HepG2 (cell line): ENCODE measurements around the gene FREM3. TPM values are rescaled to one million over a fixed set of nuclear protein-coding genes. Genes with fewer than 3 reads are reported as not detected.

Source experiments
- ATAC-seq: fragments of 200-7000 bp; cut with Tn5 transposase; 3 replicates; pipeline ENCODE4 v1.9.1; 2020; ENCODE audit warnings: mild to moderate bottlenecking, moderate library complexity
- BruUV-seq: library from RNA; stranded (reverse); fragments of 400-500 nt; replicated peaks from 2 replicates; lab custom pipeline; 2021; lab: Mats Ljungman, UMichigan
- CTCF ChIA-PET: fragments of 300-600 bp; formaldehyde crosslinking; extraction: SDS; loops from one replicate; lab custom pipeline; 2021; ENCODE audit warnings: low total read pairs, inconsistent platforms, low intra/inter-chr PET ratio; lab: Yijun Ruan, JAX
- POLR2A ChIA-PET: fragments of 350-600 bp; sonication (Branson Sonifier 250); formaldehyde crosslinking; loops from one replicate; lab custom pipeline; 2020; ENCODE audit warnings: antibody characterized with exemption, inconsistent platforms; lab: Yijun Ruan, JAX
- DNase-seq: peaks from one replicate; pipeline ENCODE4 v3.0.0-alpha.2; 2015; ENCODE audit warnings: low spot score
- FAIRE-seq: peaks from 3 replicates; lab custom pipeline; 2011; peaks lifted over from hg19 to GRCh38; lab: Jason Lieb, UNC
- H2AFZ ChIP-seq: one replicate; pipeline ENCODE4 v1.6.1; 2011; ENCODE audit warnings: low read length, inconsistent platforms
- H3K27ac ChIP-seq: fragments of 300-600 bp; 3 replicates; pipeline ENCODE4 v1.8.0; 2011; ENCODE audit warnings: mixed run types, mild to moderate bottlenecking, mixed read lengths, low read length, inconsistent platforms; ENCODE audit not compliant: insufficient read depth; ENCODE audit errors: extremely low read length
- H3K27me3 ChIP-seq, 2 experiments: fragments of 200-600 bp in 1 of 2; 2 replicates in 1 of 2; 3 replicates in 1 of 2; pipeline versions ENCODE4 v1.6.0 to v1.8.0; 2011; ENCODE audit warnings: low read length in 2 of 2, mild to moderate bottlenecking in 2 of 2, moderate library complexity in 2 of 2, inconsistent platforms in 1 of 2; ENCODE audit not compliant: insufficient read depth in 2 of 2, control insufficient read depth in 1 of 2
- H3K36me3 ChIP-seq, 2 experiments: fragments of 200-600 bp in 1 of 2; replicated peaks in 1 of 2; 2 replicates in 1 of 2; 3 replicates in 1 of 2; pipeline versions ENCODE4 v1.5.1 to v1.8.0; 2011; ENCODE audit warnings: low read length in 2 of 2, inconsistent platforms in 1 of 2; ENCODE audit not compliant: insufficient read depth in 2 of 2, control insufficient read depth in 1 of 2
- H3K4me1 ChIP-seq: 2 replicates; pipeline ENCODE4 v1.5.1; 2012; ENCODE audit warnings: low read length, inconsistent platforms; ENCODE audit not compliant: insufficient read depth
- H3K4me2 ChIP-seq: 2 replicates; pipeline ENCODE4 v1.6.0; 2011; ENCODE audit warnings: low read depth, low read length, inconsistent platforms
- H3K4me3 ChIP-seq, 3 experiments: fragments of 200-600 bp in 1 of 3; sonication (generic), shearing (Covaris generic) in 1 of 3; replicated peaks in 1 of 3; 2 replicates each; pipeline ENCODE4 v1.5.1; 2011 to 2016; ENCODE audit warnings: low read length in 3 of 3, inconsistent platforms in 2 of 3, low read depth in 2 of 3, mild to moderate bottlenecking in 2 of 3, control low read depth in 1 of 3, mixed read lengths in 1 of 3; ENCODE audit not compliant: insufficient read depth in 1 of 3
- H3K79me2 ChIP-seq: one replicate; pipeline ENCODE4 v1.6.1; 2011; ENCODE audit warnings: low read length, inconsistent platforms; ENCODE audit not compliant: insufficient read depth
- H3K9ac ChIP-seq: 2 replicates; pipeline ENCODE4 v1.6.0; 2011; ENCODE audit warnings: mild to moderate bottlenecking, low read depth, low read length, inconsistent platforms; ENCODE audit not compliant: insufficient read depth
- H3K9me3 ChIP-seq: 2 replicates; pipeline ENCODE4 v1.5.1; 2012; ENCODE audit warnings: mild to moderate bottlenecking, low read length
- H4K20me1 ChIP-seq: 2 replicates; pipeline ENCODE4 v1.6.0; 2011; ENCODE audit warnings: inconsistent platforms, mild to moderate bottlenecking, low read length, moderate library complexity; ENCODE audit not compliant: insufficient read depth
- ISL2 ChIP-seq: sonication (generic); formaldehyde crosslinking; IDR thresholded peaks from 2 replicates; pipeline ENCODE4 v1.5.0; 2020; ENCODE audit warnings: missing genetic modification reagents
- MAZ ChIP-seq, 2 experiments: sonication (generic) in 1 of 2; formaldehyde crosslinking in 1 of 2; IDR thresholded peaks; 2 replicates each; pipeline versions ENCODE4 v1.5.0 to v1.6.1; 2012 to 2020; ENCODE audit warnings: low read depth in 2 of 2, mild to moderate bottlenecking in 2 of 2, borderline replicate concordance in 1 of 2, improper control_type of control experiment in 1 of 2, low read length in 1 of 2, missing genetic modification reagents in 1 of 2, moderate library complexity in 1 of 2
- PHF5A ChIP-seq: IDR thresholded peaks from one replicate; pipeline ENCODE4 v1.6.1; 2018; ENCODE audit warnings: low read depth, missing genetic modification reagents; ENCODE audit not compliant: unreplicated experiment
- PHF8 ChIP-seq: sonication (generic); formaldehyde crosslinking; IDR thresholded peaks from 2 replicates; pipeline ENCODE4 v1.5.0; 2020; ENCODE audit warnings: missing genetic modification reagents
- RBFOX2 ChIP-seq: fragments of 200-400 bp; formaldehyde crosslinking; IDR thresholded peaks from 2 replicates; pipeline ENCODE4 v1.6.1; 2017; ENCODE audit warnings: low read depth, mild to moderate bottlenecking, low read length
- RNF2 ChIP-seq: fragments of 450-650 bp; conservative IDR thresholded peaks from 2 replicates; pipeline ENCODE4 v1.6.1; 2016; ENCODE audit warnings: low read depth
- TCF7 ChIP-seq: sonication (generic); IDR thresholded peaks from 2 replicates; pipeline ENCODE4 v1.6.1; 2016; ENCODE audit warnings: antibody characterized with exemption, low read depth
- THAP11 ChIP-seq: IDR thresholded peaks from 2 replicates; pipeline ENCODE4 v1.6.1; 2016; ENCODE audit warnings: missing biosample characterization, missing genetic modification reagents
- ZNF136 ChIP-seq: sonication (generic); formaldehyde crosslinking; IDR thresholded peaks from 2 replicates; pipeline ENCODE4 v1.8.1; 2022; ENCODE audit warnings: low read depth, mild to moderate bottlenecking, moderate library complexity, missing genetic modification reagents
- ZNF460 ChIP-seq: sonication (generic); formaldehyde crosslinking; IDR thresholded peaks from 2 replicates; pipeline ENCODE4 v1.5.1; 2020; ENCODE audit warnings: missing genetic modification reagents, mild to moderate bottlenecking, borderline replicate concordance
- ZNF674 ChIP-seq: sonication (generic); formaldehyde crosslinking; IDR thresholded peaks from 2 replicates; pipeline ENCODE4 v1.5.0; 2020; ENCODE audit warnings: low read depth, mild to moderate bottlenecking, missing genetic modification reagents
- ZNF766 ChIP-seq: sonication (generic); formaldehyde crosslinking; IDR thresholded peaks from 2 replicates; pipeline ENCODE4 v1.5.0; 2020; ENCODE audit warnings: missing genetic modification reagents, borderline replicate concordance
- WGBS: methylation state at CpG from one replicate; pipeline ENCODE4 v1.1.6; 2017; ENCODE audit warnings: low lambda C conversion rate; 5-methylcytosine and 5-hydroxymethylcytosine counted together
- in situ Hi-C: cut with HindIII; loops from 2 replicates; pipeline ENCODE4 v1.10.0; 2017; ENCODE audit warnings: low pct_unique_long_range_greater_than_20kb; ENCODE audit not compliant: extremely low pct_ligation_motif_present
- intact Hi-C: fragments of 100-400 bp; cut with micrococcal nuclease; formaldehyde crosslinking; loops from one replicate; pipeline ENCODE4 v1.10.0; 2022; ENCODE audit not compliant: unreplicated experiment
- polyA plus RNA-seq, 8 experiments: library from polyadenylated mRNA; depleted of rRNA in 3 of 8; stranded (reverse) in 7 of 8; unstranded in 1 of 8; fragments of >200 nt; fragmentation: Illumina TruSeq in 4 of 8; extraction: Trizol in 4 of 8; gene quantifications; 2 replicates each; pipeline versions ENCODE4 v1.2.1 to v1.2.3, GENCODE V29; 2011 to 2016; ENCODE audit warnings: low read depth in 4 of 8, missing spikeins in 1 of 8, mixed read lengths in 1 of 8; ENCODE audit not compliant: insufficient read depth in 1 of 8
- total RNA-seq, 5 experiments: library from RNA; depleted of rRNA; stranded (reverse); fragments of >200 nt; fragmentation: Illumina TruSeq; extraction: Trizol; gene quantifications; 2 replicates each; pipeline ENCODE4 v1.2.3, GENCODE V29; 2016; ENCODE audit warnings: low read depth in 1 of 5
- TF ChIP-seq, protein P1 (sequence below): sonication (generic); formaldehyde crosslinking; IDR thresholded peaks from 2 replicates; pipeline ENCODE4 v1.9.0; 2021; ENCODE audit warnings: missing genetic modification reagents, borderline replicate concordance
- TF ChIP-seq, protein P2 (sequence below): sonication (generic); formaldehyde crosslinking; IDR thresholded peaks from 2 replicates; pipeline ENCODE4 v1.5.1; 2020; ENCODE audit warnings: missing genetic modification reagents, mild to moderate bottlenecking, borderline replicate concordance

FREM3 gene
- total and polyA plus RNA-seq, 2 of the 13 experiments (the other 11 are each of a cell fraction or from before 2014, with no cell fraction given), result not detected

DNA sequence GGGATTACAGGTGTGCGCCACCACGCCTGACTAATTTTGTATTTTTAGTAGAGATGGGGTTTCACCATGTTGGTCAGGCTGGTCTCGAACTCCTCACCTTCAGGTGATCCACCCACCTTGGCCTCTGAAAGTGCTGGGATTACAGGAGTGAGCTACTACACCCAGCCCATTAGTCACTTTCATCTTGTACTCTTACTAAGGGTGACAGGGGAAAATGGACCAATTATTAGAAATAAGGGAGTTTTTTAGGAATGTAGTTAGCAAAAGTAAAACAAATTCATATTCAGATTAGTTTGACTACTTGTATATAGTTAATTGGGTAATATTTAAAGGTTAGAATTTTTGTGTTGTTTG, 160.8 kb downstream of the FREM3 start:
- POLR2A ChIA-PET, result no interaction called here
- in situ Hi-C loops (no loop called here), intact Hi-C loops (no loop called here)
- Histone ChIP-seq H3K4me3 (no peak overlapping the region), H3K9ac (no peak overlapping the region), H3K4me2 (no peak overlapping the region), H2AFZ (no peak overlapping the region), H3K27ac (no peak overlapping the region), H3K36me3 (peaks cover 12 to 70% of the 10 kb centered on the region in 2 experiments), H3K4me1 (no peaks in the 10 kb centered on the region), H3K27me3 (no peaks in the 10 kb centered on the region), H3K9me3 (no peaks in the 10 kb centered on the region), H3K79me2 (no peaks in the 10 kb centered on the region), H4K20me1 (no peaks in the 10 kb centered on the region)
- no TSS peak for BruUV-seq
- FAIRE-seq (no peak), ATAC-seq (no peak), DNase-seq (no peak)
- TF ChIP-seq ZNF460 (CRISPR knock-in tag), result 0 out of 2 replicates have a peak, but pooled peaks have one; percentile 12
- no peak for TF ChIP-seq PHF5A (CRISPR knock-in tag)
- no peak for TF ChIP-seq ZNF766 (CRISPR knock-in tag)
- no peak for TF ChIP-seq ZNF136 (CRISPR knock-in tag)
- CTCF ChIA-PET, result no interaction called here
- WGBS, result 100% methylated on average over 3 of the region's 3 CpGs

DNA sequence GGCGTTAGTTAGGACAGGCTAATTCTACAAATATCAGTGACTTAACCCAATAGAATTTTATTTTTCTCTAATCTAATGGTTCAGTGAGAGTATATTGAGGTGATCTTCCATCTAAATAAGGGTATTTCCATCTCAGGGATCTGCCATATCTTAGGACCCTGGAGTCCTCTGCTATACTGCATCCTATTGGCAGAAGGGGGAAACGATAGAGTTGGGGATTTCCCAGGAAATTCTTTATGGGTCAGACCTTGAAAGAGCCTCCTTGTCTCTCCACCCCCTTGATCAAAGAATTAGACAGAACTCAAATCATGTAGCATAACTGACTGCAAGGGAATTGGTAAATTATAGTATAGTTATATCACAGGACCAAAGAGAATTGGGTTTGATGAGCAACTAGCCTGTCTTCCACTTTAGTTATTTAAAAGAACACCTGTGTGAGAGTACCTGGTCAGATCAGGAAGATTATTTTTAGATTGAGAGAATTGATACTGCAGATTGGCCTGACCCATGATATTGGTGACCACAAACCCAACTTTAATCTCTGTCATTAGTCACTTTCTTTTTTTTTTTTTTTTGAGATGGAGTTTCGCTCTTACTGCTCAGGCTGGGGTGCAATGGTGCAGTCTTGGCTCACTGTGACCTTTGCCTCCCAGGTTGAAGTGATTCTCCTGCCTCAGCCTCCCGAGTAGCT, 161.4 kb downstream of the FREM3 start:
- Histone ChIP-seq H2AFZ (no peak overlapping the region), H3K27me3 (no peaks in the 10 kb centered on the region), H3K4me3 (no peak overlapping the region), H3K9ac (no peak overlapping the region), H3K79me2 (no peaks in the 10 kb centered on the region), H4K20me1 (no peaks in the 10 kb centered on the region), H3K27ac (no peak overlapping the region), H3K9me3 (no peaks in the 10 kb centered on the region), H3K4me1 (no peaks in the 10 kb centered on the region), H3K36me3 (peaks cover 10 to 69% of the 10 kb centered on the region in 2 experiments), H3K4me2 (no peak overlapping the region)
- DNase-seq (no peak), ATAC-seq (no peak), FAIRE-seq (no peak)
- intact Hi-C loops, result no loop called here
- TF ChIP-seq RNF2, result no peak
- TF ChIP-seq RBFOX2, result no peak
- TF ChIP-seq PHF8 (CRISPR knock-in tag), result no peak
- no peak for TF ChIP-seq ISL2
- TF ChIP-seq ZNF674 (CRISPR knock-in tag), result no peak
- TF ChIP-seq, protein P1, sequence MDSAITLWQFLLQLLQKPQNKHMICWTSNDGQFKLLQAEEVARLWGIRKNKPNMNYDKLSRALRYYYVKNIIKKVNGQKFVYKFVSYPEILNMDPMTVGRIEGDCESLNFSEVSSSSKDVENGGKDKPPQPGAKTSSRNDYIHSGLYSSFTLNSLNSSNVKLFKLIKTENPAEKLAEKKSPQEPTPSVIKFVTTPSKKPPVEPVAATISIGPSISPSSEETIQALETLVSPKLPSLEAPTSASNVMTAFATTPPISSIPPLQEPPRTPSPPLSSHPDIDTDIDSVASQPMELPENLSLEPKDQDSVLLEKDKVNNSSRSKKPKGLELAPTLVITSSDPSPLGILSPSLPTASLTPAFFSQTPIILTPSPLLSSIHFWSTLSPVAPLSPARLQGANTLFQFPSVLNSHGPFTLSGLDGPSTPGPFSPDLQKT (CRISPR knock-in tag), result no peak
- TF ChIP-seq, protein P2, sequence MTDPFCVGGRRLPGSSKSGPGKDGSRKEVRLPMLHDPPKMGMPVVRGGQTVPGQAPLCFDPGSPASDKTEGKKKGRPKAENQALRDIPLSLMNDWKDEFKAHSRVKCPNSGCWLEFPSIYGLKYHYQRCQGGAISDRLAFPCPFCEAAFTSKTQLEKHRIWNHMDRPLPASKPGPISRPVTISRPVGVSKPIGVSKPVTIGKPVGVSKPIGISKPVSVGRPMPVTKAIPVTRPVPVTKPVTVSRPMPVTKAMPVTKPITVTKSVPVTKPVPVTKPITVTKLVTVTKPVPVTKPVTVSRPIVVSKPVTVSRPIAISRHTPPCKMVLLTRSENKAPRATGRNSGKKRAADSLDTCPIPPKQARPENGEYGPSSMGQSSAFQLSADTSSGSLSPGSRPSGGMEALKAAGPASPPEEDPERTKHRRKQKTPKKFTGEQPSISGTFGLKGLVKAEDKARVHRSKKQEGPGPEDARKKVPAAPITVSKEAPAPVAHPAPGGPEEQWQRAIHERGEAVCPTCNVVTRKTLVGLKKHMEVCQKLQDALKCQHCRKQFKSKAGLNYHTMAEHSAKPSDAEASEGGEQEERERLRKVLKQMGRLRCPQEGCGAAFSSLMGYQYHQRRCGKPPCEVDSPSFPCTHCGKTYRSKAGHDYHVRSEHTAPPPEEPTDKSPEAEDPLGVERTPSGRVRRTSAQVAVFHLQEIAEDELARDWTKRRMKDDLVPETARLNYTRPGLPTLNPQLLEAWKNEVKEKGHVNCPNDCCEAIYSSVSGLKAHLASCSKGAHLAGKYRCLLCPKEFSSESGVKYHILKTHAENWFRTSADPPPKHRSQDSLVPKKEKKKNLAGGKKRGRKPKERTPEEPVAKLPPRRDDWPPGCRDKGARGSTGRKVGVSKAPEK (CRISPR knock-in tag), result no peak
- TF ChIP-seq THAP11 (CRISPR knock-in tag), result no peak
- TF ChIP-seq TCF7, result no peak
- no peak for TF ChIP-seq MAZ (IDR thresholded peaks at IDR 0.05; ENCODE audit: borderline replicate concordance, low read depth, low read length)
- no peak for TF ChIP-seq MAZ (CRISPR knock-in tag; IDR thresholded peaks at IDR 0.05; ENCODE audit: low read depth)
- ChIA-PET POLR2A (no interaction called here), CTCF (no interaction called here)
- WGBS, result 98% methylated on average over 4 of the region's 4 CpGs
- in situ Hi-C loops, result no loop called here
- BruUV-seq, result no TSS peak
